Mesothelial cell of epicardium (in vitro differentiated cells): ENCODE results near the gene WARS2. TPM values are rescaled to one million over a fixed set of nuclear protein-coding genes. Genes with fewer than 3 reads are reported as not detected.
"Not testable (repeated sequence)": the region's sequence is repeated elsewhere in the genome, so short reads cannot be mapped to it uniquely, and the experiment has no call there.

Source experiments
- DNase-seq, 2 experiments: peaks; one replicate each; pipeline ENCODE4 v3.0.0; 2021; ENCODE audit warnings: low spot score in 2 of 2; ENCODE audit not compliant: unreplicated experiment in 2 of 2
- H3K27ac Mint-ChIP-seq: 2 replicates; pipeline ENCODE4 v1.8.0; 2021; ENCODE audit warnings: mixed read lengths
- H3K27me3 Mint-ChIP-seq: 2 replicates; pipeline ENCODE4 v1.8.0; 2021; ENCODE audit warnings: low read depth, mixed read lengths
- H3K36me3 Mint-ChIP-seq: 2 replicates; pipeline ENCODE4 v1.8.0; 2021; ENCODE audit warnings: mixed read lengths
- H3K4me1 Mint-ChIP-seq: 2 replicates; pipeline ENCODE4 v1.8.0; 2021; ENCODE audit warnings: mixed read lengths
- H3K4me3 Mint-ChIP-seq: 2 replicates; pipeline ENCODE4 v1.8.0; 2021; ENCODE audit warnings: mild to moderate bottlenecking, moderate library complexity, mixed read lengths
- H3K9me3 Mint-ChIP-seq: 2 replicates; pipeline ENCODE4 v1.8.0; 2021; ENCODE audit warnings: mixed read lengths
- CTCF ChIP-seq: fragments of 200-600 bp; sonication (generic); IDR thresholded peaks from one replicate; pipeline ENCODE4 v1.5.0; 2021; ENCODE audit warnings: antibody characterized with exemption; ENCODE audit not compliant: unreplicated experiment
- total RNA-seq: library from RNA; stranded (reverse); gene quantifications from 3 replicates; pipeline ENCODE4 v1.2.1, GENCODE V29; 2021

Gene WARS2
- total RNA-seq, 1 donor from 2014 or later, result 18.7 TPM

GRCh38 chr1:119181218-119181617 is 40.8 kb upstream of the WARS2 start:
- H3K4me3 Mint-ChIP-seq, result no peak overlapping the region
- DNase-seq, result no peak
- peaks cover 22% of the 10 kb centered on the region for H3K9me3 Mint-ChIP-seq
- no peaks in the 10 kb centered on the region for H3K27me3 Mint-ChIP-seq
- H3K4me1 Mint-ChIP-seq, result no peaks in the 10 kb centered on the region
- H3K36me3 Mint-ChIP-seq, result peaks cover 40% of the 10 kb centered on the region
- TF ChIP-seq CTCF, result no peak
- no peak overlapping the region for H3K27ac Mint-ChIP-seq

GRCh38 chr1:119179051-119179450 is 38.6 kb upstream of the WARS2 start:
- Mint-ChIP-seq H3K9me3 (peaks cover 13% of the 10 kb centered on the region), H3K36me3 (peaks cover 39% of the 10 kb centered on the region), H3K27ac (no peak overlapping the region), H3K4me1 (no peaks in the 10 kb centered on the region), H3K4me3 (no peak overlapping the region), H3K27me3 (no peaks in the 10 kb centered on the region)
- no peak for TF ChIP-seq CTCF
- DNase-seq, result no peak

GRCh38 chr1:119172927-119173326 is 32.5 kb upstream of the WARS2 start:
- peaks cover 55% of the 10 kb centered on the region for H3K36me3 Mint-ChIP-seq

GRCh38 chr1:119171381-119172010 is 31.0 kb upstream of the WARS2 start:
- H3K27ac Mint-ChIP-seq, DNase-seq, H3K4me3 Mint-ChIP-seq, H3K4me1 Mint-ChIP-seq, H3K27me3 Mint-ChIP-seq: not testable (repeated sequence)
- H3K36me3 Mint-ChIP-seq, result peaks cover 52% of the 10 kb centered on the region
- peaks cover 15% of the 10 kb centered on the region for H3K9me3 Mint-ChIP-seq

More at GRCh38 chr1:119172927-119173326, 32.5 kb upstream of the WARS2 start:
- not testable (repeated sequence) for H3K4me1 Mint-ChIP-seq, H3K27ac Mint-ChIP-seq, H3K27me3 Mint-ChIP-seq, DNase-seq, H3K4me3 Mint-ChIP-seq
- H3K9me3 Mint-ChIP-seq, result peaks cover 21% of the 10 kb centered on the region

- no peaks in the 10 kb centered on the region for H3K27me3 Mint-ChIP-seq
- no peaks in the 10 kb centered on the region for H3K4me1 Mint-ChIP-seq
- no peak for TF ChIP-seq CTCF
- no peaks in the 10 kb centered on the region for H3K9me3 Mint-ChIP-seq
- H3K4me3 Mint-ChIP-seq, result no peak overlapping the region
- DNase-seq, result no peak
- no peak overlapping the region for H3K27ac Mint-ChIP-seq
- H3K36me3 Mint-ChIP-seq, result peaks cover 31% of the 10 kb centered on the region
Measured at GRCh38 chr1:119163396-119163795, 22.9 kb upstream of the WARS2 start.

GRCh38 chr1:119160866-119161265 is 20.4 kb upstream of the WARS2 start:
- no peak for DNase-seq
- TF ChIP-seq CTCF, result no peak
- peak overlapping the region; percentile 22 for H3K27ac Mint-ChIP-seq

GRCh38 chr1:119160409-119160808 is 20.0 kb upstream of the WARS2 start:
- TF ChIP-seq CTCF, result no peak
- Mint-ChIP-seq H3K4me1 (no peaks in the 10 kb centered on the region), H3K4me3 (no peak overlapping the region), H3K27ac (peak overlapping the region; percentile 22), H3K9me3 (peaks cover 9% of the 10 kb centered on the region), H3K36me3 (peaks cover 47% of the 10 kb centered on the region), H3K27me3 (no peaks in the 10 kb centered on the region)
- no peak for DNase-seq

More at GRCh38 chr1:119160866-119161265, 20.4 kb upstream of the WARS2 start:
- Mint-ChIP-seq H3K4me3 (no peak overlapping the region), H3K36me3 (peaks cover 43% of the 10 kb centered on the region), H3K4me1 (no peaks in the 10 kb centered on the region), H3K27me3 (no peaks in the 10 kb centered on the region), H3K9me3 (peaks cover 5% of the 10 kb centered on the region)
